K562 (cell line): ENCODE results near the gene ORAI2. TPM values are rescaled to one million over a fixed set of nuclear protein-coding genes. Genes with fewer than 3 reads are reported as not detected.

Experiments
- ATAC-seq: fragments of 200-7000 bp; cut with Tn5 transposase; 3 replicates; pipeline ENCODE4 v1.9.1; 2020; ENCODE audit warnings: moderate library complexity
- BruUV-seq: library from RNA; stranded (reverse); fragments of 400-500 nt; replicated peaks from 2 replicates; lab custom pipeline; 2021; lab: Mats Ljungman, UMichigan
- CTCF ChIA-PET: fragments of 300-600 bp; formaldehyde crosslinking; extraction: SDS; loops from one replicate; lab custom pipeline; 2021; ENCODE audit warnings: low intra/inter-chr PET ratio; lab: Yijun Ruan, JAX
- POLR2A ChIA-PET: fragments of 300-600, 350-650 bp; sonication (Branson Sonifier 250); formaldehyde crosslinking; extraction: SDS; loops from one replicate; lab custom pipeline; 2021; ENCODE audit warnings: antibody characterized with exemption, inconsistent platforms; lab: Yijun Ruan, JAX
- DNase-seq, 4 experiments: peaks; one replicate each; pipeline versions ENCODE4 v3.0.0 to v3.0.0-alpha.2; 2011 to 2018; ENCODE audit warnings: low spot score in 3 of 4, mixed read lengths in 3 of 4; ENCODE audit errors: extremely low read depth in 1 of 4
- FAIRE-seq: peaks from 2 replicates; lab custom pipeline; 2011; peaks lifted over from hg19 to GRCh38; lab: Jason Lieb, UNC
- H2AFZ ChIP-seq: 2 replicates; pipeline ENCODE4 v1.6.0; 2011; ENCODE audit warnings: low read depth, low read length, control low read depth, inconsistent platforms
- H3K27ac ChIP-seq: fragments of 200-600 bp; 3 replicates; pipeline ENCODE4 v1.8.0; 2011; ENCODE audit warnings: low read depth, mild to moderate bottlenecking, control low read depth, inconsistent platforms, low read length, moderate library complexity, mixed read lengths; ENCODE audit errors: extremely low read depth
- H3K27me3 ChIP-seq, 2 experiments: fragments of 300-600 bp in 1 of 2; 2 replicates in 1 of 2; 3 replicates in 1 of 2; pipeline versions ENCODE4 v1.6.0 to v1.8.0; 2011; ENCODE audit warnings: inconsistent platforms in 2 of 2, low read length in 2 of 2, mild to moderate bottlenecking in 1 of 2, mixed read lengths in 1 of 2, moderate library complexity in 1 of 2; ENCODE audit not compliant: control insufficient read depth in 2 of 2, insufficient read depth in 2 of 2
- H3K36me3 ChIP-seq: fragments of 300-600 bp; 3 replicates; pipeline ENCODE4 v1.8.0; 2011; ENCODE audit warnings: mild to moderate bottlenecking, low read length, inconsistent platforms; ENCODE audit not compliant: control insufficient read depth, insufficient read depth
- H3K4me1 ChIP-seq, 2 experiments: fragments of 200-600 bp in 1 of 2; replicated peaks in 1 of 2; 2 replicates in 1 of 2; 3 replicates in 1 of 2; pipeline versions ENCODE4 v1.5.1 to v1.8.0; 2011; ENCODE audit warnings: inconsistent platforms in 2 of 2, low read length in 2 of 2, mild to moderate bottlenecking in 1 of 2, mixed read lengths in 1 of 2, moderate library complexity in 1 of 2; ENCODE audit not compliant: control insufficient read depth in 2 of 2, insufficient read depth in 2 of 2
- H3K4me2 ChIP-seq: 2 replicates; pipeline ENCODE4 v1.6.1; 2011; ENCODE audit warnings: low read length, control low read depth, inconsistent platforms, mixed read lengths; ENCODE audit not compliant: insufficient read depth
- H3K4me3 ChIP-seq: fragments of 200-600 bp; sonication (generic), shearing (Covaris generic); 2 replicates; pipeline ENCODE4 v1.5.1; 2016; ENCODE audit warnings: control low read depth, inconsistent platforms
- H3K79me2 ChIP-seq: fragments of 200-600 bp; 3 replicates; pipeline ENCODE4 v1.8.0; 2011; ENCODE audit warnings: low read length, inconsistent platforms; ENCODE audit not compliant: control insufficient read depth, insufficient read depth
- H3K9ac ChIP-seq, 2 experiments: 2 replicates each; pipeline versions ENCODE4 v1.6.0 to v1.6.1; 2011; ENCODE audit warnings: low read depth in 2 of 2, low read length in 2 of 2, control low read depth in 1 of 2, inconsistent platforms in 1 of 2, mild to moderate bottlenecking in 1 of 2, mixed read lengths in 1 of 2; ENCODE audit not compliant: insufficient read depth in 1 of 2
- H3K9me1 ChIP-seq: one replicate; pipeline ENCODE4 v1.6.0; 2011; ENCODE audit warnings: inconsistent platforms, mild to moderate bottlenecking, low read length, moderate library complexity; ENCODE audit not compliant: control insufficient read depth, insufficient read depth
- H3K9me3 ChIP-seq: replicated peaks from 2 replicates; pipeline ENCODE4 v1.5.1; 2011; ENCODE audit warnings: low read depth, low read length, inconsistent platforms; ENCODE audit not compliant: control insufficient read depth, insufficient read depth
- H4K20me1 ChIP-seq: replicated peaks from 2 replicates; pipeline ENCODE4 v1.6.1; 2011; ENCODE audit warnings: low read length, inconsistent platforms, mixed read lengths; ENCODE audit not compliant: control insufficient read depth, insufficient read depth
- FOXP1 ChIP-seq: sonication (generic); formaldehyde crosslinking; IDR thresholded peaks from 2 replicates; pipeline ENCODE4 v1.8.0; 2022; ENCODE audit warnings: mild to moderate bottlenecking, missing genetic modification reagents
- HIVEP1 ChIP-seq: fragments of 250-450 bp; sonication (Bioruptor Pico); IDR thresholded peaks from 2 replicates; pipeline ENCODE4 v1.4.0; 2020; ENCODE audit warnings: mild to moderate bottlenecking
- LARP7 ChIP-seq: fragments of 450-650 bp; IDR thresholded peaks from 2 replicates; pipeline ENCODE4 v1.6.1; 2016
- POLR2G ChIP-seq: fragments of 200-400 bp; formaldehyde crosslinking; IDR thresholded peaks from 2 replicates; pipeline ENCODE4 v1.6.1; 2017; ENCODE audit warnings: low read depth, mild to moderate bottlenecking, antibody characterized with exemption, low read length, moderate library complexity
- RBFOX2 ChIP-seq: fragments of 200-400 bp; formaldehyde crosslinking; IDR thresholded peaks from 2 replicates; pipeline ENCODE4 v1.6.1; 2017; ENCODE audit warnings: low read depth, mild to moderate bottlenecking, low read length, moderate library complexity
- RERE ChIP-seq: sonication (generic); formaldehyde crosslinking; IDR thresholded peaks from 2 replicates; pipeline ENCODE4 v1.8.0; 2023; ENCODE audit warnings: missing genetic modification reagents, mild to moderate bottlenecking, borderline replicate concordance
- WGBS: fragments of 100-300 bp; shearing (Covaris generic); methylation state at CpG from one replicate; pipeline ENCODE4 v1.1.6; 2016; ENCODE audit warnings: low coverage, mixed read lengths; ENCODE audit not compliant: insufficient coverage; ENCODE audit errors: missing lambda C conversion rate; 5-methylcytosine and 5-hydroxymethylcytosine counted together
- in situ Hi-C: fragments of 300-500 bp; cut with MboI; formaldehyde crosslinking; loops from 4 replicates; pipeline ENCODE4 v1.15.0; 2018; ENCODE audit warnings: inconsistent platforms, mixed read lengths
- intact Hi-C: fragments of 100-400 bp; cut with micrococcal nuclease; formaldehyde crosslinking; loops from 2 replicates; pipeline ENCODE4 v1.14.2; 2022
- polyA plus RNA-seq, 8 experiments: library from polyadenylated mRNA; depleted of rRNA in 4 of 8; stranded (reverse) in 5 of 8; unstranded in 3 of 8; fragments of >200 nt; fragmentation: Nextera tagmentation in 2 of 8; fragmentation: Illumina TruSeq in 1 of 8; extraction: Ambion mirVana in 2 of 8; extraction: Trizol in 1 of 8; gene quantifications; 2 replicates each; pipeline versions ENCODE4 v1.2.1 to v1.2.3, GENCODE V29; 2011 to 2014; ENCODE audit warnings: inconsistent platforms in 1 of 8, missing spikeins in 1 of 8
- total RNA-seq, 7 experiments: library from RNA; depleted of rRNA in 6 of 7; stranded (reverse); fragments of >200 nt in 6 of 7; fragmentation: Illumina TruSeq in 2 of 7; extraction: Trizol in 2 of 7; gene quantifications; 2 replicates each; pipeline versions ENCODE4 v1.2.1 to v1.2.3, GENCODE V29; 2011 to 2021; ENCODE audit warnings: low replicate concordance in 1 of 7
- TF ChIP-seq, protein P1 (sequence below): IDR thresholded peaks from 2 replicates; pipeline ENCODE4 v1.6.1; 2016; ENCODE audit warnings: missing genetic modification characterization, missing compliant biosample characterization
- TF ChIP-seq, protein P2 (sequence below): IDR thresholded peaks from 3 replicates; pipeline ENCODE4 v1.6.1; 2011; ENCODE audit warnings: borderline replicate concordance, mild to moderate bottlenecking; ENCODE audit not compliant: insufficient read length, insufficient read depth

The ORAI2 gene
- total and polyA plus RNA-seq, 9 of the 15 experiments (the other 6 are each of a cell fraction or from before 2014, with no cell fraction given): 1.1 to 27.7 (median 9.2) TPM

DNA sequence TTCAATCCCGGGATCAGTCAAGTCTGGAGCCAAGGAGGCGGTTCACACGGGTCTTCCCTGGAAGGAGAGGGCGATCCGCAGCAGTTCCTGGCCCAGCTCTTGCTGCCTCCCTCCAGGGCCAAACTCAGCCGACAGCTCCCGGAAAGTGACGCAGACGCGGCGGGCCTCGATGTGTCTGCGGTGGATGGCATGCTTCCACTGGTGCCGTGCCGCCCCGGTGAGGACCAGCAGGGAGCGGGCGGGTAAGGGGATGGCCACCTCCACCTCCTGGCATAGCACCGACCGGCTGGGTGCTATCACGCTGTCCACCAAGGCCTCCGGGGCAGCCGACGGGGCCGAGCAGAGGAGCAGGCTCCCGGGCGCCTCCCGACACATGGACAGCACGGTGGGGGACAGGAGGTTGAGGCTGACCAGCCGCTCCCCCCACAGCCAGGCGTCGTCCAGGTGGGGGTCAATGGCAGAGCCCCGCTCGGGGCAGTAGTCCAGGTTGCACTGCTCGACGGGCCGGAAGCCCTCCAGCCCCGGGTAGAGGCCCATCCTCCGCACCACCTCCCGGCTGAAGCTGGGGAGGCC, 24.1 kb downstream of the ORAI2 start (continued):
- TF ChIP-seq, protein P1, sequence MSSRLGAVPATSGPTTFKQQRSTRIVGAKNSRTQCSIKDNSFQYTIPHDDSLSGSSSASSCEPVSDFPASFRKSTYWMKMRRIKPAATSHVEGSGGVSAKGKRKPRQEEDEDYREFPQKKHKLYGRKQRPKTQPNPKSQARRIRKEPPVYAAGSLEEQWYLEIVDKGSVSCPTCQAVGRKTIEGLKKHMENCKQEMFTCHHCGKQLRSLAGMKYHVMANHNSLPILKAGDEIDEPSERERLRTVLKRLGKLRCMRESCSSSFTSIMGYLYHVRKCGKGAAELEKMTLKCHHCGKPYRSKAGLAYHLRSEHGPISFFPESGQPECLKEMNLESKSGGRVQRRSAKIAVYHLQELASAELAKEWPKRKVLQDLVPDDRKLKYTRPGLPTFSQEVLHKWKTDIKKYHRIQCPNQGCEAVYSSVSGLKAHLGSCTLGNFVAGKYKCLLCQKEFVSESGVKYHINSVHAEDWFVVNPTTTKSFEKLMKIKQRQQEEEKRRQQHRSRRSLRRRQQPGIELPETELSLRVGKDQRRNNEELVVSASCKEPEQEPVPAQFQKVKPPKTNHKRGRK (tag): no peak
- TF ChIP-seq LARP7: no peak
- peak; percentile 35; the same call in 1 of the 2 replicates for TF ChIP-seq RBFOX2
- TF ChIP-seq POLR2G: peak; percentile 42
- no peak for TF ChIP-seq FOXP1 (CRISPR knock-in tag)

DNA sequence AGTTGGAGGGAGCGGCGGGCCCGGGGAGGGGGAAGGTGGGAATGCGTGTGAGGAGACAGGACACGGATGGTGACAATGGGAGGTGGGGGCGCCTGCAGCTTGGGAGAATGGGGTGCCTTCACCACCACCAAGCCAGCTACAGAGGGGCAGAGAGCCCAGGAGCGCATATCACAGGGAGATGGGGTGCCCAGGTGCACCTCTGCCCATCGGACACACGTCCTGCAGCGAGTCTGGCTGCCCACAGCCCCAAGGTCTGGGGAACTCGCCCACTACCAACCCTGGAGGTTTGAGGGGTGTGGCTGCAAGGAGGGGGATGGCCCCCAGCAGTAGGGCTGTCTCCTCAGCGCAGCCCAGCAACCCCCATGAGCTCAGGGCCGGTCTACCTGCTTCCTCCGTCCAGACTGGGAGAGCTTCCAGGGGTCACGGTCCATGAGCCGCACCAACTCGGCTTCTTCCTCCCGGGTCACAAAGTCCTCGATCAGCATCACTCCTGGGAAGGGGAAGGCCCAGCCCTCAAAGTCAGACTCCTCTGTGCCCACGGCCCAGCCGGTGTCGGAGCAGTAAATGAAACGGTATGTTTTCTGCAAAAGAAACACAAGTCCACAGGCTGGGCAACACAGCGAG, 26.0 kb downstream of the ORAI2 start:
- no peak overlapping the region for H3K4me3 ChIP-seq
- peaks cover 3 to 38% of the 10 kb centered on the region in 2 experiments; a peak in 3 of 5 replicates for H3K4me1 ChIP-seq
- in situ Hi-C loops: loop anchor here (25.0 kb wide), 2 partner anchors 103 to 203 kb away; partner anchors contain the start of genes POLR2J2, POLR2J3, SPDYE2 and SPDYE2B
- WGBS: 90% methylated on average over 20 of the region's 24 CpGs
- no peaks in the 10 kb centered on the region for H3K27me3 ChIP-seq
- no peaks in the 10 kb centered on the region for H3K9me3 ChIP-seq
- peak overlapping the region in 1 of 2 experiments; percentile 57; a peak in 2 of 4 replicates for H3K9ac ChIP-seq
- ChIA-PET CTCF (no interaction called here), POLR2A (no interaction called here)
- no peak for FAIRE-seq
- H3K9me1 ChIP-seq: peaks cover 3% of the 10 kb centered on the region
- no peaks in the 10 kb centered on the region for H4K20me1 ChIP-seq
- no peak overlapping the region for H3K4me2 ChIP-seq
- H3K36me3 ChIP-seq: peaks cover 43% of the 10 kb centered on the region; the same call in 2 of the 3 replicates
- no peak overlapping the region for H2AFZ ChIP-seq
- peaks cover 29% of the 10 kb centered on the region for H3K79me2 ChIP-seq
- DNase-seq: no peak
- intact Hi-C loops: no loop called here
- H3K27ac ChIP-seq: no peak overlapping the region
- ATAC-seq: no peak
- BruUV-seq: no TSS peak
- TF ChIP-seq HIVEP1 (CRISPR knock-in tag) (no peak), POLR2G (peak; percentile 42), RERE (CRISPR knock-in tag) (no peak)
- TF ChIP-seq, protein P2, sequence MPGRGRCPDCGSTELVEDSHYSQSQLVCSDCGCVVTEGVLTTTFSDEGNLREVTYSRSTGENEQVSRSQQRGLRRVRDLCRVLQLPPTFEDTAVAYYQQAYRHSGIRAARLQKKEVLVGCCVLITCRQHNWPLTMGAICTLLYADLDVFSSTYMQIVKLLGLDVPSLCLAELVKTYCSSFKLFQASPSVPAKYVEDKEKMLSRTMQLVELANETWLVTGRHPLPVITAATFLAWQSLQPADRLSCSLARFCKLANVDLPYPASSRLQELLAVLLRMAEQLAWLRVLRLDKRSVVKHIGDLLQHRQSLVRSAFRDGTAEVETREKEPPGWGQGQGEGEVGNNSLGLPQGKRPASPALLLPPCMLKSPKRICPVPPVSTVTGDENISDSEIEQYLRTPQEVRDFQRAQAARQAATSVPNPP: no peak
